SK-N-SH (cell line): ENCODE results near the gene MSS51. TPM values are rescaled to one million over a fixed set of nuclear protein-coding genes. Genes with fewer than 3 reads are reported as not detected.

Source experiments
- CTCF ChIA-PET: fragments of 300-600, 350-600 bp; formaldehyde crosslinking; extraction: SDS; loops from one replicate; lab custom pipeline; 2021; lab: Yijun Ruan, JAX
- POLR2A ChIA-PET: fragments of 350-600 bp; sonication (Branson Sonifier 250); formaldehyde crosslinking; extraction: SDS; loops from one replicate; lab custom pipeline; 2020; ENCODE audit warnings: antibody characterized with exemption, inconsistent platforms; lab: Yijun Ruan, JAX
- DNase-seq: peaks from one replicate; pipeline ENCODE4 v3.0.0; 2012
- H2AFZ ChIP-seq: fragments of 200-600 bp; sonication (generic); 2 replicates; pipeline ENCODE4 v1.8.1; 2016; ENCODE audit warnings: antibody characterized with exemption, mild to moderate bottlenecking, low read depth
- H3F3A ChIP-seq: fragments of 200-600 bp; sonication (generic); replicated peaks from 2 replicates; pipeline ENCODE3; 2016; ENCODE audit warnings: antibody characterized with exemption, mild to moderate bottlenecking; ENCODE audit not compliant: insufficient read depth
- H3K27ac ChIP-seq, 2 experiments: fragments of 200-500 bp in 1 of 2; fragments of 200-600 bp in 1 of 2; sonication (Bioruptor generic) in 1 of 2; sonication (generic), shearing (Covaris generic) in 1 of 2; 2 replicates each; pipeline versions ENCODE4 v1.5.1 to v1.6.1; 2014 to 2016; ENCODE audit warnings: low read depth in 2 of 2, inconsistent platforms in 1 of 2, low read length in 1 of 2, mild to moderate bottlenecking in 1 of 2, mixed read lengths in 1 of 2
- H3K27me3 ChIP-seq: fragments of 200-600 bp; sonication (generic), shearing (Covaris generic); 2 replicates; pipeline ENCODE4 v1.6.1; 2016; ENCODE audit warnings: mixed run types; ENCODE audit not compliant: insufficient read depth
- H3K36me3 ChIP-seq, 2 experiments: fragments of 200-500 bp in 1 of 2; fragments of 200-600 bp in 1 of 2; sonication (Bioruptor generic) in 1 of 2; sonication (generic) in 1 of 2; replicated peaks in 1 of 2; 2 replicates each; pipeline versions ENCODE3 to v1.5.1; 2014 to 2016; ENCODE audit warnings: low read length in 1 of 2, mild to moderate bottlenecking in 1 of 2; ENCODE audit not compliant: insufficient read depth in 2 of 2, control insufficient read depth in 1 of 2
- H3K4me1 ChIP-seq, 2 experiments: fragments of 200-500 bp in 1 of 2; fragments of 200-600 bp in 1 of 2; sonication (Bioruptor generic) in 1 of 2; sonication (generic), shearing (Covaris generic) in 1 of 2; 2 replicates each; pipeline versions ENCODE4 v1.5.1 to v1.6.1; 2014 to 2016; ENCODE audit warnings: low read depth in 1 of 2, low read length in 1 of 2, mixed run types in 1 of 2; ENCODE audit not compliant: insufficient read depth in 2 of 2, control insufficient read depth in 1 of 2
- H3K4me2 ChIP-seq: fragments of 200-600 bp; sonication (generic), shearing (Covaris generic); 2 replicates; pipeline ENCODE4 v1.6.1; 2017; ENCODE audit warnings: mixed run types
- H3K4me3 ChIP-seq, 2 experiments: fragments of 200-500 bp in 1 of 2; fragments of 200-600 bp in 1 of 2; sonication (Bioruptor generic) in 1 of 2; sonication (generic), shearing (Covaris generic) in 1 of 2; 2 replicates each; pipeline versions ENCODE4 v1.5.1 to v1.8.1; 2014 to 2016; ENCODE audit warnings: low read depth in 2 of 2, inconsistent platforms in 1 of 2, low read length in 1 of 2, mild to moderate bottlenecking in 1 of 2, mixed read lengths in 1 of 2, moderate library complexity in 1 of 2
- H3K79me2 ChIP-seq: fragments of 200-600 bp; sonication (generic); 2 replicates; pipeline ENCODE4 v1.8.1; 2017; ENCODE audit warnings: mild to moderate bottlenecking; ENCODE audit not compliant: insufficient read depth
- H3K9ac ChIP-seq: fragments of 200-600 bp; sonication (generic); 2 replicates; pipeline ENCODE4 v1.6.1; 2017; ENCODE audit warnings: mixed run types
- H3K9me2 ChIP-seq: fragments of 200-600 bp; sonication (generic); 2 replicates; pipeline ENCODE4 v1.6.1; 2017; ENCODE audit warnings: mixed run types
- H3K9me3 ChIP-seq: fragments of 200-600 bp; sonication (generic); 2 replicates; pipeline ENCODE4 v1.6.1; 2017; ENCODE audit warnings: mixed run types, mild to moderate bottlenecking, moderate library complexity
- H4K20me1 ChIP-seq: fragments of 200-600 bp; sonication (generic); 2 replicates; pipeline ENCODE4 v1.6.1; 2017; ENCODE audit warnings: mild to moderate bottlenecking, mixed run types; ENCODE audit not compliant: insufficient read depth
- CHD2 ChIP-seq: fragments of 150-350 bp; IDR thresholded peaks from 2 replicates; pipeline ENCODE4 v1.6.1; 2018; ENCODE audit warnings: low read length; ENCODE audit not compliant: partially characterized antibody
- CTCF ChIP-seq: fragments of 200-600 bp; sonication (generic); IDR thresholded peaks from 2 replicates; pipeline ENCODE4 v1.6.1; 2017; ENCODE audit warnings: antibody characterized with exemption, mild to moderate bottlenecking, moderate library complexity
- EZH2phosphoT487 ChIP-seq: fragments of 200-600 bp; sonication (generic); IDR thresholded peaks from 2 replicates; pipeline ENCODE4 v1.6.1; 2017; ENCODE audit warnings: low read depth, mixed run types, mild to moderate bottlenecking, antibody characterized with exemption, moderate library complexity, borderline replicate concordance
- FOSL2 ChIP-seq: IDR thresholded peaks from 2 replicates; pipeline ENCODE4 v1.4.0; 2012; ENCODE audit warnings: low read depth, mild to moderate bottlenecking, moderate library complexity, borderline replicate concordance
- GABPA ChIP-seq: IDR thresholded peaks from 2 replicates; pipeline ENCODE4 v1.4.0; 2012; ENCODE audit warnings: low read depth, mild to moderate bottlenecking
- GATA2 ChIP-seq: sonication (generic); formaldehyde crosslinking; IDR thresholded peaks from 2 replicates; pipeline ENCODE4 v1.5.0; 2020; ENCODE audit warnings: mild to moderate bottlenecking, missing genetic modification reagents
- IRF3 ChIP-seq: fragments of 150-350 bp; IDR thresholded peaks from 2 replicates; pipeline ENCODE4 v1.6.1; 2016; ENCODE audit warnings: mild to moderate bottlenecking, low read depth, low read length
- MEF2A ChIP-seq: IDR thresholded peaks from 2 replicates; pipeline ENCODE4 v1.4.0; 2012; ENCODE audit warnings: low read depth, borderline replicate concordance
- MXI1 ChIP-seq: IDR thresholded peaks from 2 replicates; pipeline ENCODE4 v1.6.1; 2012; ENCODE audit warnings: mild to moderate bottlenecking, low read depth, low read length, improper control_type of control experiment
- NFIC ChIP-seq: IDR thresholded peaks from 2 replicates; pipeline ENCODE4 v1.4.0; 2012; ENCODE audit warnings: borderline replicate concordance
- PBX3 ChIP-seq: IDR thresholded peaks from 2 replicates; pipeline ENCODE4; 2012
- POLR2AphosphoS5 ChIP-seq: IDR thresholded peaks from 2 replicates; pipeline ENCODE4 v1.6.1; 2012; ENCODE audit warnings: low read depth, low read length
- RFX5 ChIP-seq: IDR thresholded peaks from 2 replicates; pipeline ENCODE4 v1.6.1; 2012; ENCODE audit warnings: mild to moderate bottlenecking, improper control_type of control experiment, low read length
- SIN3A ChIP-seq: IDR thresholded peaks from 2 replicates; pipeline ENCODE4 v1.6.1; 2012; ENCODE audit warnings: low read depth, mild to moderate bottlenecking, low read length, moderate library complexity, borderline replicate concordance
- SMC3 ChIP-seq: IDR thresholded peaks from 2 replicates; pipeline ENCODE4 v1.6.1; 2012; ENCODE audit warnings: low read depth, low read length, improper control_type of control experiment
- TCF12 ChIP-seq: IDR thresholded peaks from 2 replicates; pipeline ENCODE4 v1.4.0; 2012
- YY1 ChIP-seq: IDR thresholded peaks from 2 replicates; pipeline ENCODE4 v1.4.0; 2012; ENCODE audit warnings: low read depth, mild to moderate bottlenecking
- WGBS: methylation state at CpG from one replicate; pipeline ENCODE4 v1.1.6; 2017; ENCODE audit warnings: low lambda C conversion rate; 5-methylcytosine and 5-hydroxymethylcytosine counted together
- polyA plus RNA-seq, 3 experiments: library from polyadenylated mRNA; depleted of rRNA; stranded (reverse); fragments of >200 nt; gene quantifications; 2 replicates each; pipeline ENCODE4 v1.2.3, GENCODE V29; 2012

Gene MSS51
- polyA plus RNA-seq, 1 of the 3 experiments (the other 2 are of a cell fraction): 0.95 TPM

- no peak for TF ChIP-seq CTCF
- no peak for TF ChIP-seq RFX5
Measured at GRCh38 chr10:73456187-73456890, 23.0 kb upstream of the MSS51 start (continued).

GRCh38 chr10:73449113-73449512 lies 15.8 kb upstream of the MSS51 start:
- ChIA-PET POLR2A (interaction anchor here (1.2 kb wide), 1 partner anchor 47 kb away, joined by 3 read pairs; the partner anchor contains the start of gene PPP3CB), CTCF (no interaction called here)
- WGBS: 94% methylated on average over 1 of the region's 1 CpG
- Histone ChIP-seq H3K9ac (no peak overlapping the region), H3K36me3 (peaks cover 36 to 63% of the 10 kb centered on the region in 2 experiments), H3K4me2 (no peak overlapping the region), H3K27ac (no peak overlapping the region), H2AFZ (no peak overlapping the region), H3K9me3 (0 out of 2 replicates have a peak, but pooled peaks cover 4% of the 10 kb centered on the region), H3K27me3 (no peaks in the 10 kb centered on the region), H3F3A (no peaks in the 10 kb centered on the region), H4K20me1 (no peaks in the 10 kb centered on the region), H3K9me2 (no peaks in the 10 kb centered on the region), H3K79me2 (no peaks in the 10 kb centered on the region), H3K4me3 (no peak overlapping the region), H3K4me1 (no peaks in the 10 kb centered on the region)
- DNase-seq: no peak
- TF ChIP-seq MXI1: no peak
- no peak for TF ChIP-seq CTCF
- TF ChIP-seq SIN3A: no peak
- TF ChIP-seq PBX3: no peak
- no peak for TF ChIP-seq FOSL2
- TF ChIP-seq NFIC: no peak

GRCh38 chr10:73448384-73448783 lies 15.0 kb upstream of the MSS51 start:
- Histone ChIP-seq H3K4me2 (no peak overlapping the region), H3K4me1 (0 out of 4 replicates have a peak, but pooled peaks cover 0 to 2% of the 10 kb centered on the region in 2 experiments), H3K4me3 (no peak overlapping the region), H3K36me3 (peaks cover 38 to 62% of the 10 kb centered on the region in 2 experiments), H3K9me2 (no peaks in the 10 kb centered on the region), H3F3A (no peaks in the 10 kb centered on the region), H3K27me3 (no peaks in the 10 kb centered on the region), H4K20me1 (no peaks in the 10 kb centered on the region), H3K27ac (no peak overlapping the region), H3K9me3 (0 out of 2 replicates have a peak, but pooled peaks cover 4% of the 10 kb centered on the region), H3K9ac (no peak overlapping the region), H2AFZ (no peak overlapping the region), H3K79me2 (no peaks in the 10 kb centered on the region)
- no peak for DNase-seq
- ChIA-PET POLR2A (interaction anchor here (1.2 kb wide), 1 partner anchor 48 kb away, joined by 3 read pairs; the partner anchor contains the start of gene PPP3CB), CTCF (no interaction called here)
- 97% methylated on average over 1 of the region's 1 CpG for WGBS
- no peak for TF ChIP-seq YY1
- no peak for TF ChIP-seq POLR2AphosphoS5
- no peak for TF ChIP-seq TCF12
- TF ChIP-seq PBX3: no peak
- TF ChIP-seq EZH2phosphoT487: no peak
- TF ChIP-seq RFX5: no peak
- TF ChIP-seq SMC3: no peak
- no peak for TF ChIP-seq GATA2 (CRISPR knock-in tag)
- no peak for TF ChIP-seq GABPA
- no peak for TF ChIP-seq MEF2A
- no peak for TF ChIP-seq IRF3
- TF ChIP-seq CHD2: no peak
- no peak for TF ChIP-seq FOSL2
